Fibroblast of skin of right biceps (primary cell): Measurements from ENCODE around the gene ATAT1.
A peak's percentile ranks its signal among the peaks of the same experiment; 100 is the strongest.
"Not testable (repeated sequence)": the region's sequence is repeated elsewhere in the genome, so short reads cannot be mapped to it uniquely, and the experiment has no call there.

Source experiments
- DNase-seq: peaks from one replicate; pipeline ENCODE4 v3.0.0-alpha.2; 2013

The ATAT1 gene

DNA sequence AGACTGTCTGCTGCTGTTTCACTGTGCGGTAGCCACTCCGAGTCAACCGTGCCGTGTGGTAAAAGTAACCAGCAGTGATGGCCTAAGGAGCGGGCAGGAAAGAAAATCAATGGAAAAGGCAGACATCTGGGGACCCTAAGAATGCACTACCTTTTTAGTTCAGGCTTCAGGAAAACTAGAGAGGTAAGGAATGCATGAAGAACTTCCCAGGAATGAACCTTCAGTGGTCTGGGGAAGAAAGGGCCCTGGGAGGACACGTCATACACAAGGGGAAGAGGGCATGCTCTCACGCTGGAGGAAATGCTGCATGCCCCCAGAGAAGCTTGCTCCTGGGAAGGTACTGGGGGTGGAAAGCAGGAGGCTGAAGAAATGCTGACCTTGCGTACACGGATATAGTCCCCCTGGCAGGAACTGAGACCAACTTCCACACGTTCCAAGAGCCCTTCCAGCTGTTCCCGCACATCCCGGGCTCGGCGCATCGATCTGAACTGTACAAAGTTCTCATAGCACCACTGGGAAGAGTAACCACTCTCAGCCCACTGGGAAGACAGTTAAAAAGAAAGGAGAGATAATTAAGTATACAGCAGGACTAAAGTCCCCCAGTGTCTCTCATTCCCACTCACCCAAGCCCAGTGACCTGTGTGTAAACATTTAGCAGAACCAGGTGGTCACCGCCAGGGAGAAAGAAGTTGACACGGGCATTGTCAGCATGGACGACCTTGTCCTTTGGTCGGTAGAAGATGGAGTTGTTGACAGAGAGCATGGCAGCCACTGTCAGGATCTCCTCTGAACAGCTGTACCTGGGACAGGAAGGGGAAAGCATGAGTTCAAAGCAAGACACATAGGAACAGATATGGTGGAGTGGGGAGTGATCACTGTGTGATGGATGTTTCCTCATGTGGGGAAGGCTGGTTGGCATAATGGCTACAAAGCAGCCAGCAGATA, 28.4 kb downstream of the ATAT1 start:
- DNase-seq, result no peak

DNA sequence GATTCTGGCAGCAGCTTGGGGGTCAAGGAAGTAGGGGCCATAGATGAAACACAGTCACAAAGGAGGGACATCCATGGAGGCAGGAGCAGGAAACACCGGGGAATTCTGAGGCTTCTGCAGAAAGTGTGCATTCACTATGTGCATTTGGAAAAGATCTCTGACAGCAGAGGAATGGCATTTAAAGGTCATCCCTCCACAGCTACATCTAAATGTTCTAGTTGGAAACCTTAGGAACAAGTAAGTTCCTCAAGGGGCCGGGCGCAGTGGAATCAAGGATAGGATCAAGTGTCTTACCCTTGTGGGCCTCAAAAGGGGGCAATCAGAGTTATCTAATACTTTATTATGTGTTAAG, 29.0 kb downstream of the ATAT1 start:
- DNase-seq, result no peak

DNA sequence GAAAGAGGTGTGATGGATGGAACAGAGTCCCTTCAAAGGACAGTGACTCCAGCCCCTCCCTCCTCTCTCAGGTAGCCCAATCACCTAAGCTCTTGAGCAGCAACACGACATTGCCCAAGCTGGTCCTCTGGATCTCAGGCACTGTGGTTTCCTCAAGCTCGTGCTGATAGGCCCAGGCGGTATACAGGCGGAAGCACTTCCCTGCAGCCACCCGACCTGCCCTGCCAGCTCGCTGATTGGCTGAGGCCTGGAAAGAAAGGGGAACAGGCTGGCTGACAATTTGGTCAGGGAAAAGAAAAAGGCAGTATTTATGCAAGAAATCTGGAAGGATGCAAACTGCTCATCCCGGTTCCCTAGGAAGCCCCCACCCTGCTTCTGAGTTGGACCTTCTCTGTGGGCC, 29.8 kb downstream of the ATAT1 start:
- no peak for DNase-seq

DNA sequence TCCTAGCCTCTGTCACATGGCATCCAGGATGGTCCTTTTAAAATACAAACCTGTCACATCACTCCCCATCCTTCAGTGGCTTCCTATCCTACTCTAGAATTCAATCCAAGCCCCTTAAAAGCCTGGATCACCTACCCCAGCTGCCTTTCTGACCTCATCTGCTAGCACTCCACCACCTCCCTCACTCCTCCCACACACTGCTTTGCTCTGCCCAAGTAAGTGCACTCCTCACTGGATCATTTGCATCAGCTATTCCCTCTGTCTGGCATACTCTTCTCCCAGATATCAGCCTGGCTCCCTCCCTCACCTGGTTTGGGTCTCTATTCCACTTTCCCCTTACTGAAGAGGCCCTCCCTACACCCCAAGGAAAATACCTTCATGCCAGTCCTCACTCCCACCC, 30.8 kb downstream of the ATAT1 start:
- DNase-seq, result no peak

DNA sequence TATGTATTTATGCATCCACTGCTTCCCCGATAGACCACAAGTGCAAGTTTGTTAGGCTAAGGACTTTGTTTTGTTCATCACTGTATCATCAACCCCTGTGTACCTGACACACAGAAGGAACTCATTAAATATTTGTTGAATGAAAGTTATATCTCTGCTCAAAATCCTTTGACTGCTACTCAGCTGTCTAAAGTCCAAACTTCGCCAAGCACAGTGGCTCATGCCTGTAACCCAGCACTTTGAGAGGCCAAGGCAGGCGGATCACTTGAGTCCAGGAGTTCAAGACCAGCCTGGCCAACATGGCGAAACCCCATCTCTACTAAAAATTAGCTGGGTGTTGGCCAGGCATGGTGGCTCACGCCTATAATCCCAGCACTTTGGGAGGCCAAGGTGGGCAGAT, 31.2 kb downstream of the ATAT1 start:
- DNase-seq, result not testable (repeated sequence)

DNA sequence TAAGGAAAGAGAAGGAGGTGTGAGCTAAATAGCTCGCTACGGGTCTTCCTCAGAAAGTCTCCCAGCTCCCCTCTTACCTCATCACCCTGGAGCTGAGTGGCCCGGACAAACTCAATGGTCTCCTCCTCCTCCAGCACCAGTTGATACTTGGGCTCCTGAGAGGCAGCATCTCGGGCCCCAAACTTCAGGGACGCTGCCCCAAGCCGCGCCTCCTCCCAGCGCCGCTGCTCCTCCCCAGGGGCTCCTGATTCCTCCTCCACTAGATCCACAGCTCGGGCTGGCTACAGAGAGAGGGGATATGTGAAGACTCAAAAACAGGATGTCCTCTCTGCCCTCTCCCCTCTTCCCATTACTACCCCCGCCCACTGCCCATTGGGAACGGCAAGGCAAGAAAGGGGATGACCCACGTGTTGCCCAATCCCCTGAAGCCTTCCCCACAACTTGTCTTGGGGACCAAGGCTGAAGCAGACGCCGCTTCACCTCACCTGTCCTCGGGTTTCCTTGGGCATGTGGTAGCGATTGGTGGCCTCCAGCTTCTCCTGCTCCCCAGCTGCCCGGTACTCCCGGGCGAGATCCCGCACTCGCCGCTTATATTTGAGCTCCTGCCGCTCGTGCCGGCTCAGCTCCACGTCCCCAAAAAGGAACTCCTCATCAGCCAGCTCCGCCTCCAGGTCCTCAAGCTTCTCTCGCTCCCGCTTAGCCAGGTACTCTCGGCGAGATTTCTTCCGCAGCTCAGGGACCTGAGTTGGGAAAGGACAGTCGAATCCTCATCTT, 38.5 kb downstream of the ATAT1 start:
- DNase-seq, result no peak

DNA sequence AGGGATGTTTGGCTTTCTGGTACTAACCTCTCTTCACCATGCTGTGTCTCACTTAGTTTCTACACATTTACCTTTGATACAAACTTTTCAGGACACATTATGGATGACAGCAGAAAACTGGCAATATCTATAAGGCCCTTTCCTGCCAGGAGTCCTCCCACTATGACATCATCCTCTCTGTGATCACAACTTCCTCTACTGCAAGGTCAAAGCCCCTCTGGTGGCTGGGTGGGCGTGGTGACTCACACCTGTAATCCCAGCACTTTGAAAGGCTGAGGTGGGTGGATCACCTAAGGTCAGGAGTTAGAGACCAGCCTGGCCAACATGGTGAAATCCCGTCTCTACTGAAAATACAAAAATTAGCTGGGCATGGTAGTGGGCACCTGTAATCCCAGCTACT, 39.6 kb downstream of the ATAT1 start:
- not testable (repeated sequence) for DNase-seq

DNA sequence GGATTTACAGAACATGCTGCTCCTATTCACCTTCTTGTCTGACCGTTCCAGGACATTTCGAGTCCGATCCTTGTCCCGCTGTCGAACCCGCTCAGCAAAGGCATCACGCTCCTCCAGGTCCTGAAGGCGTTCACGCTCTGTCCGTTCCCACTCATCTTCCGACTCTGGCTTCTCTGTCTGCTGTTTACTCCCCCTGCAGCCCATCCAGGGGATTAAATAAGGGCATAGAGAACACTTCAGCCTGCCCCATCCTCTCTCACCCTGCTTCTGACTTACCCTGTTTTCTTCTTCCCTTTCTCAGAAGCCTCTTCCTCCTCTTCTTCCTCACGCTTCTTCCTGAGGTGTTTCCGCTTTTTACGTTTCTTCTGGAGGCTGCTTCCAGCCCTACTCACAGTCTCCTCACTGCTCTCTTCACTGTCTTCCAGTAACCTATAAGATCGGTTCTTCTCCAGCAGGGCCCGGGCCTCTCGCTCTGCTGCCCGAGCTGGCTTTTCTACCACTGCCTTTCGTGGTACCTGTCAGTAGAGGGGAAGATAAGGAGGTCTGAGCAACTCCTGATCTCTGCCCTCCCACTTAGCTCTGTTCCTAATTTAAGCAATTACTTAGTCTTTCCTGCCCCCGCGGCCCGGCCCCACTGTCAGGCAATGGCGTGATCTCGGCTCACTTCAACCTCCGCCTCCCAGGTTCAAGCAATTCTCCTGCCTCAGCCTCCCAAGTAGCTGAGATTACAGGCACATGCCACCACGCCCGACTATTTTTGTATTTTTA, 44.3 kb downstream of the ATAT1 start:
- no peak for DNase-seq

DNA sequence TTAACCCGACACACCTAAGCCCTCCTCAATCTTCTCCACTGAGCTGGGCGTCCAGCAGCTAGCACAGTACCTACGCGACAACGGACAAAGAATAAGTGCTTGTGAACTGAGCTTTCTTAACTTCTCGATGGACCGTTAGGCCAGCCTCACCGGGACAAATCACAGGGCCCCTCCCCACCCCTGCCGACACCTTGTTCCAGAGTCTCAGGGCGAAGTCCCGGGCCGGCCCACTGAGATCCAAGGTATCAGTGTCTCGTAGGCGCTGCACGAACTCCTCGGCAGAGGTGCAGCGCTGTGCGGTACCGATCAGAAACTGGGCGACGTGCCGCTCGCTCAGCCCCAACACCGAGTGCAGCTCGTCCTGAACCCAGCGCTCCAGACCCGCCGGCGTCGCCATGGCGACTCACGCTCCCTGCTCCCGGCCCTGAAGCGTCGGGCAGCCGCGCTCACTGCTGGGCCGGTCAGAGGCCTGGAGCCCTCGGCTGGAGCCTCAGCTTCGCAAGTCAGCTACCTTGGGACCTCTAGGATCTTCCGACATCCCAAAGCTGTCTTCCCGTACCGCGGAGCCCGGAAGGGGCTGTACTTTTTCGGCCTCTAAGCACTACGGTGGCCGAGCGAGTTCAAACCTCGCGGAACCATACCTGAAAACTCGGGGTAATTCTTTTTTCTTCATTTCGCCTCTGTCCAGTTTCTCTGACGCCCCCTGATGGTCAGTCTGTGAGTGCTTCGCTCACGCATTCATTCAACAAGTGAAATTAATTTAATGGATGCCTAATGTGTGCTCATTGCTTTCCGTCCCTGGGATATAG, 46.0 kb downstream of the ATAT1 start, which contains the start of gene DHX16:
TSS of gene DHX16 (minus strand) at position 562 of the 809 bp plus-strand sequence. CDS start at position 397, 165 bp downstream.
- peak; percentile 99 for DNase-seq

DNA sequence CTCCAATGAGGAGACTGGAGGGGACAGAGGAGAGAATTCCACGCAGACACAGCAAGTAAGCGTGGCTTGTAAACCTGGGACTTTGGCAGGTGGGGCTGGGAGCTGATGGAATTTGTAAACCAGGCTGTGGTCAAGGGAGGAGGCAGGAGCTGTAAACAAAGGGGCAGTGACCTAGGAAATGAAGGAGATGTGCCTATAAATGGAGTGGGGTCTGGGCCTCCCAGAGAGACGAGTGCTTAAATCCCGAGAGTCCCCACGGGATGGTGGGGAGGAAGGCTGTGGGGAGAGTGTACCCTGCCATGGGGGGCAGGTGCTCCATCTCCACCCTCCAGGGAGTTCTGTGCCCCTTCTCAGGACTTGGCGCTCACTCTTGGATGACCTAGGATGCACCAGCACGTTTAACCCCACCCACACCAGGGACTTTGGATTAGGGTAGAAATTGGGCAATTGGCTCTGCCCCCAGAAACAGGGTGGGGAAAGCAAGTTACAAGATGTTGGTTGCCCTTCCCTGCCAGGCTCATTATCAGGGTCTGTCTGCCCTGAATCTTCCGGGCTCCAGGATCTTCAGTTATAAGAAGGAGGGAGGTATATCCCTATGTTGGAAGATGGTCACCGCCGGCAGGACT, 50.1 kb downstream of the ATAT1 start:
- DNase-seq, result no peak

DNA sequence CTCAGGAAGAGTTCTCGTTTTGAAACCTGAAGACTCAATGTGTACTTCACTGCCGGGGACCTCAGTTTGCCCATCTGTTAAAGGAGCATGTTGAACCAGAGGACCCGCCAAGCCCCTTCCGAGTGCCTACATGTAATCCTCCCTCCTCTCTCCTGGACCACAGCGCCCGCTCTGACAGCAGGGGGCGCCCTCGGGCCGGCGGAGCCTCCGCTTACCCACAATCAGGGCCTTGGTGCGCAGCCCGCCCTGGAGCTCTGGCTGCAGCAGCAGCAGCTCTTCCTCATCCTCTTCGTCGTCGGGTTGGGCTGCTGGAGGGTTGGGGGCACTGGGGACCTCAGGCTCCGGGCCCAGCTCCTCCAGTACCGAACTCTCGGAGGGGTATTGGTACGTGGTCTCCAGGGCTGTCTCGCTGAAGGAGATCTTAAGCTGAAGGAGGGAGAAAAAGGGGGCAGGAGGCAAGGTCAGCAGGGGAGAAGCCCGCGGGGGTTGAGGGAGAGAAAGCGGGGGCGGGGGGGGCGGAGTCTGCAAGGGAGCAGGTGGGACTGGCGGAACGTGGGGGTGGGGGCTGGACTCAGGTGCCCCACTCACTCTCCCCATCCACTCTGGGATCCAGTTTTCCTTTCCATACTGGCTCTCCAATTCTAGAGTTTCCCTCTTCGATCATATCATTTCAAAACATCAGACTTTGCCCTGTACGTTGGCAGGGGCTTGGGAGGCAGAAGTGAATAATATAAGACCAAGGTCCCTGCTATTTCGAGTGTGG, 52.5 kb downstream of the ATAT1 start:
- DNase-seq, result peak; percentile 73

DNA sequence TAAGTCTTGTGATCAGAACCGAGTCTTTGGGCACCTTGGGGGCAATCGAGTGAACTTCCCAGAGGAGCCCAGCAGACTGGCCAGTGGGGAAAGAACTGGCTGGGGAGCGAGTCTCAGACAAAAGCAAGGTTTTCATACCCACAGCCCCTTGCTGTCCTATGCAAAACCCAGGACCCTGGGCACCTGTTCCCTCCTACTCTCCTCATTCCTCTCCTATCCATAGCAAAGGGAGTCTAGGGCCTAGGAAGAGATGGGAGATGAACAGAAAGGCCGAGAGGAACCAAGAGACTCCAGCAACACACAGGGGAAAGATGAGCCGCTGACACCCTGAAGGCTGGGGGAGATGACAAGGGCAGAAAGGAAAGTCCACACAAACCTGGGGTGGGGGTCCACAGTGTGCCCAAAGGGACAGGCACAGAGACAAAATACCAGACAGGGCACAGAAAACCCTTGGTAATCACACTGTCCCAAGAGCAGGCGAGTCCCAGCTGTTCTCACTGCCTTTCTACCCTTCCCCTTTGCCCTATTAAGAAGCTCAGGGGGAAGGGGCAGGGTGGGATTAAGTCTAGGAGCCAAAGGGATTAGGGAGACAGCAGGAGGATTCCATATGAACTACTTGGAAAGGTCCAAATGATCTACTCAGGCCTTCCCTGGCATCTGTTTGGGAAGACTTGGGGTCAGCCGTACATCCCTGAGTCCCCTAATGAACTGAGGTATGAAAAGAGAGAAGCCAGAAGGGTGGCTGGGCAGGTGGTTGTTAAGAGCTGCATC, 53.3 kb downstream of the ATAT1 start:
- DNase-seq, result no peak

DNA sequence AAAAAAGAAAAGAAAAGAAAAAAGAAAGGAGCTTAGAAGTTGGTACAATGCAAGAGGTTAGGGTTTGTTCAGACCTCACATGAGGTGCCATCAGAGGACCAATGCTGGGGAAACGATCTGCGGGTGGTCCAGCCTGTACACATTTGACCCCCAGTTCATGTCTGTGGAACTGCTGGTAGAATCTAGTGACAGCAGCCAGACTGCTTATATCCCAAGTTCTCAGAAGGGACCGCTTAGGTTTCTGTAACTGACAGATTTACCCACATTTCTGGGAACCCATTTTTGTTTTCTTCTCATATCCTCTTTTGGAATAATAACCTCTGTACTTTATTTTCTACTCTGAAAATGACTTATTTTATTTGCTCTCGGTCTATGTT, 55.1 kb downstream of the ATAT1 start:
- DNase-seq, result no peak

DNA sequence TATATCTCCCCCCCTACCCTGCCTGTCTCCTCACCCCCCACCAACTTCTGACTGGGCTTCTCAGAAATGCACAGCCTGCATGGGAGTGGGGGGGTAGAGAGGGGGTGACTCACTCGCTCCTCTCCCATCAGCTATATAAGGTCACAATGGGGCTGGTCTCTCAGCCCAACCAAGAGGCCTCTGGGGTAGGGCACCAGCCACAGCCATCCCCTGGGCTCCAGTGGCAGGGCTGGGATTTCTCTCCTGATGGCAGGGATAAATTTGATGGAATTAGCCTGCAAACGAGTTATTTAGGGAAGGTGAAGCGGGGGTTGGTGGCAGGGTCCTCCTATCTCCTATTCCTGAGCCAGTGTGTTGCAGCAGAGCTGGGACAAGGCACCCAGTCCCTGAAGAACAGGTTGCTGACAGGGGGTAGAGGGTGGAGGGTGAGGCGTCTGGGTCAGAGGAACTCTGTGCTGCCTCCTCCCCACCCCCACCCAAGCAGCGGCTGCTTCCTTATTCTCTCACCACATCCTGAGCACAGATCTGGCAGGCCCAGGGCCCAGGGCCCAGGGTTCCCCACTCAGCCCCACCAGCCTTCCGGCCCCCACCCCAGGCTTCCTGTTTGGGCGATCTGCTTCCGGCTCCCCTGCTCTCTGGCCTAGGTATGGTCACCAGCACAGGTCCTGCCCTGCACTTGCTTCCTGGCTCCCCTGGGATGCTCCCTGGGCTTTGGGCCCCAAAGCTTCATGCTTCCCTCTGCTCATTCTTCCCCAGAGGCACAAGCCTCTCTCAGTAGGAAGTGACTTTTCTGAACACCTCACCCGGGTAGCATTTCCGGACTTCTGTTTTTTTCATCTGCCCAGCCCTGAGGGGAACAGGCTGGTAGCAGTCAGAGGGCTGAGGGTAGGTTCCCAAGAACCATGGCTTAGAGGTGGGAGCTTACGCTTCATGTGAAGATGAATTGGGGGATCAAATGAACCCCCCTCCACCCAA, 55.8 kb downstream of the ATAT1 start:
- DNase-seq, result peak; percentile 96

DNA sequence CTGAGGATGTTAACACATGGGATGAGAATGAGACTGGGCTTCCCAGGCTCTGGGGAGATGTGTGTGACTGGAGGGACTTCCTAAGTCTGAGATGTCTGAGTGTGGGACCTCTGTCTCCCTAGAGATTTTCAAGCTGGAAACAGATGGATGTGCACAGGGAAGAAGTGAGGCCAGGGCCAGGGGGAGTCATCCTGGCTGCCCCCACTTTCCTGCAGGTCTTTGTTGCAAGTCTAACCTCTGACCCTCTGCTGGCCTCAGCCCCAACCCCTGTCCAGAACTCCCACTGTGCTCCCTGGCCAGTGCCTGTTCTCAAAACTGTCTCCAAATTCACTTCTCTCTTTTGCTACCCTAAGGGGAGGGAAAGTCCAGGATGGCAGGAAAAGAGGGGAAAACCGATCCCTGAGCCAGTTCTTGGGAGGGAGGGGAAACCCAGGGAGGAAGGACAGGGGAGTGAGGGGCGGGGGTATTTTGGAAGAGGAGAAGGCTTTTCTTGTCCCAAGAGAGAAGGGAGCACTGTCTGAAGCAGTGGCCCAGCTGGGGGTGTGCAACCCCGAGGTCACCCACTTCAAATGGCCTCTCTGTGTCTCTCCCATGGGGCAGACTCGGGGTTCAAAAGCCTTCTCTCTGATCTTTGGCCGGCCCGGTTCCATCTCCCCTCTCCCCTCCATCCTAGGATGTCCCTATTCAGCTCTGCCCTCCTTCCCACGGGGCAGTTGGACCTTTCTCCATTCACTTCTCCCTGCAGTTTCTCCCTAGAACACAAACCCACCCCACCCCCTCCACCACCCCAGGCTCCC, 56.7 kb downstream of the ATAT1 start:
- no peak for DNase-seq

DNA sequence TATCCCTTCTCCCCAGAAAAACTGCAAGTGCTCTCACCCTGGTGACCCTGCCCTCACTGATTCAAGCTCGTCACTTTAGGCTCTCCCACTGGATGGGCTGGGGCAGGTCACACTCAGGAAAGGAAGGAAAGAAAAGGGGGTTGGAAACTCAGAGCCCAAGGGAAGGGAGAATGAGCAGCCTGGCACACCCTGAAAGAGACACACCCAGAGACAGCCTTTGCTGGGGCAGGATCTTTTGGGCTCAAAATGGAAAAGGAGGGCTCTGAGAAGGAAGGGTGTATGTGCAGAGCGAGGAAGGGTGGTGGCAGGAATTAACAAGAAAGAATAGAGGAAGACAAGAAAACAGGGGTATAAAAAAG, 57.3 kb downstream of the ATAT1 start:
- DNase-seq, result no peak

DNA sequence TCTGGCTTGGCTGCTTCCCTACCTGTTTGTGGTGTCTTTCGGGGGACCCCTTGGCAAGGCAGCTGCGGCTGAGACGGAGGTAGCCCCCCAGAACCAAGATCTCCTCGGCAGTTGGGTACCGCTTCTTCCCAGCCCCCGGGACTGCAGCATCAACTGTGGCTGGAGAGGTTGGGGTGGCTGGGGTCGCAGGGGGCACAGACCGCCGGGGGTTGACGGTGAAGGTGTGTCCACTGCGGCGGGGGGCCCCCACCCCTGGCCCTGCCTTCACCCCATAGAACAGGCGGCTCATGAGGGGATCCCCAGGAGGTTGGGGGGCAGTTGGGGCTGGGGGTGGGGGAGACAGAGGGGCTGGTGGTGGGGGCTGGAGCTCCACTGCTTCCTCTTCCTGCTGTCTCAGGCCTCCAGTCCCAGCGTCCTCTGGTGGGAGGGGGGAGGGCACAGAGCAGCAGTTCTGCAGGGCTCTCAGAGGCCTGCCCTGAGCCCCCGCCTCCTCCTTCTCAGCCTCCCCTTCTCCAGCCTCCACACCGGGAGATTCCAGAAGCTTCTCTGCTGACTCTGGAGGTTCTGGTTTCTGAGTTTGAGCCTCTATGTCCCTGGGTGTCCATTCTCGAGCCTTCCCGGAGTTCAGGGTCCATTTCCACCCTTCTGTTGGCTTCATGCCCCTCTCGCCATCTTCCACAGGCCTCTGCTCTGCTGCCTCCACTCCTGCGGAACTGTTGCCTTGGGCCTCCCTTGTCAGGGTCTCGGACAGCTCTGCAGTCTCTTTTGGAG, 57.9 kb downstream of the ATAT1 start:
- peak; percentile 58 for DNase-seq
